Measurements from ENCODE around the gene RBP3. TPM values are rescaled to one million over a fixed set of nuclear protein-coding genes. Genes with fewer than 3 reads are reported as not detected.

Gene RBP3
- total RNA-seq, 1 experiment from 2014 or later: not detected

DNA sequence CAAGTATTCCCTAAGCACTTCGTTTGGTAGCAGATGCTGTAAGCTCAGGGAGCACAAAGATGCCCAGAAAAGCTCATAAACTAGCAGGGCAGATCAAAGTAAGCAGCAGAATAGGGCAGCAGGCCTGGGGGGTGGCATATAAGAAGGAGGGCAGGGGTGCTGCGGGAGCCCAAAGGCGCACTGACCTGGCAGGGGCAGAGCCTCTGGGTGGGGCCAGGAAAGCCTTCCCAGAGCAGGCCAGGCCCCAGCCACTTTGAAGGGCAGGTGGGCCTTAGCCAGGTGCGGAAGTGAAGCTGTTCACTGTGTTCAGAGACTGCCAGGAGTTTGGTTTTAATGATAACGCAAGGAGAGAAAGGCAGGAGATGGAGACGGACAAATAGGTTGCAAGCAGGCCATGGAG is 44.3 kb upstream of the RBP3 start (continued):
- TF ChIP-seq ZFX (IDR thresholded peaks at IDR 0.05) (no peak), SRF (IDR thresholded peaks at IDR 0.05; ENCODE audit: low read depth) (no peak), FOSL1 (IDR thresholded peaks at IDR 0.05; ENCODE audit: low read depth) (no peak), CBX3 (IDR thresholded peaks at IDR 0.05; ENCODE audit: low read depth) (no peak), YY1 (IDR thresholded peaks at IDR 0.05; ENCODE audit: extremely low read depth, insufficient replicate concordance, low read depth, low read length) (no peak), SIN3A (IDR thresholded peaks at IDR 0.05; ENCODE audit: low read depth) (no peak), TCF7L2 (IDR thresholded peaks at IDR 0.05; ENCODE audit: borderline replicate concordance, extremely low read depth, insufficient read depth, insufficient read length) (no peak)
- TF ChIP-seq, protein P1, sequence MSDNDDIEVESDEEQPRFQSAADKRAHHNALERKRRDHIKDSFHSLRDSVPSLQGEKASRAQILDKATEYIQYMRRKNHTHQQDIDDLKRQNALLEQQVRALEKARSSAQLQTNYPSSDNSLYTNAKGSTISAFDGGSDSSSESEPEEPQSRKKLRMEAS (IDR thresholded peaks at IDR 0.05): no peak
- TF ChIP-seq, protein P2, sequence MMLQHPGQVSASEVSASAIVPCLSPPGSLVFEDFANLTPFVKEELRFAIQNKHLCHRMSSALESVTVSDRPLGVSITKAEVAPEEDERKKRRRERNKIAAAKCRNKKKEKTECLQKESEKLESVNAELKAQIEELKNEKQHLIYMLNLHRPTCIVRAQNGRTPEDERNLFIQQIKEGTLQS (IDR thresholded peaks at IDR 0.05): no peak

DNA sequence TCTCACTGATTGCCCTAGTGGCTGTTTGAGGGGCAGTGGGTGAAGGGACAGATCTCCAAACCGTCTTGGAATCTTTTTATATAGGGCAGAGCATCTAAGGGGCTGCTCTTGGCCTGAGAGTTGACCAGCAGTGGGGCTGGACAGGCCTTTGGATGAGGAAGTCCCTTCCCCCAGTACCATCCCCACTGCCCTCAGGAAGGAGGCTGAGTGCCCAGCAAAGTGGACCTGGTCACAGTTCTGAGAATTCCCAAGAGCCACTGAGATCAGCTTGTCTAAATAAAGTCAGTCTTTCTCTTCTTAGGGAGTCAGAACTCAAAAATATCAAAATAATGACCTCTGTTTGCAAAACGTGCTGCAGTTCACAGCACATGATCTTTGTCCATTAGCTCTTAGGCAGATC is 42.6 kb upstream of the RBP3 start:
- H3K27ac ChIP-seq (ENCODE audit: low read depth, low read length): no peak overlapping the region
- H3K9ac ChIP-seq (ENCODE audit: low read length): no peak overlapping the region
- H3K79me2 ChIP-seq (ENCODE audit: insufficient read depth, low read length): no peaks in the 10 kb centered on the region
- peaks cover 20% of the 10 kb centered on the region; the same call in 1 of the 2 replicates for H3K27me3 ChIP-seq (ENCODE audit: insufficient read depth, low read length)
- no peaks in the 10 kb centered on the region for H4K20me1 ChIP-seq (ENCODE audit: insufficient read depth)
- BruUV-seq (replicated peaks): no TSS peak
- H3K9me2 ChIP-seq (ENCODE audit: insufficient read depth): no peaks in the 10 kb centered on the region
- intact Hi-C loops (cut with micrococcal nuclease): no loop called here
- no peak for ATAC-seq
- POLR2A ChIA-PET: no interaction called here
- no peaks in the 10 kb centered on the region for H3K36me3 ChIP-seq (ENCODE audit: control insufficient read depth in 1 of 2, insufficient read depth in 2 of 2, low read length in 2 of 2)
- no peaks in the 10 kb centered on the region for H3K9me3 ChIP-seq (ENCODE audit: control insufficient read depth in 1 of 2, insufficient read depth in 1 of 2, low read depth in 1 of 2, low read length in 2 of 2)
- no peak overlapping the region for H2AFZ ChIP-seq (ENCODE audit: low read depth, low read length, poor library complexity, severe bottlenecking)
- CTCF ChIA-PET: no interaction called here
- H3K4me1 ChIP-seq (ENCODE audit: control insufficient read depth in 1 of 2, insufficient read depth in 2 of 2, low read length in 2 of 2): no peaks in the 10 kb centered on the region
- RAD21 ChIA-PET (ENCODE audit: low non-redundant PET in 1 of 2, low total read pairs in 2 of 2, uncharacterized antibody in 2 of 2, unreplicated experiment in 2 of 2): no interaction called here
- H3K4me3 ChIP-seq (replicated peaks in 1 of 2; ENCODE audit: low read depth in 1 of 2, low read length in 2 of 2): no peak overlapping the region
- DNase-seq (ENCODE audit: low read depth, low spot score): no peak
- no peak overlapping the region for H3K4me2 ChIP-seq (ENCODE audit: low read length)
- TF ChIP-seq CTCF (IDR thresholded peaks at IDR 0.05 in 2 of 3, conservative IDR thresholded peaks at IDR 0.05 in 1 of 3; ENCODE audit: borderline replicate concordance in 1 of 3, insufficient read depth in 1 of 3, low read depth in 2 of 3, low read length in 2 of 3) (no peak), YY1 (IDR thresholded peaks at IDR 0.05; ENCODE audit: extremely low read depth, insufficient replicate concordance, low read depth, low read length) (no peak), EZH2phosphoT487 (IDR thresholded peaks at IDR 0.05; ENCODE audit: borderline replicate concordance) (no peak), FOSL1 (IDR thresholded peaks at IDR 0.05; ENCODE audit: low read depth) (no peak), EZH2 (IDR thresholded peaks at IDR 0.05) (no peak), ELF1 (IDR thresholded peaks at IDR 0.05; ENCODE audit: borderline replicate concordance, low read depth) (no peak), SIN3A (IDR thresholded peaks at IDR 0.05; ENCODE audit: low read depth) (no peak), POLR2AphosphoS5 (IDR thresholded peaks at IDR 0.05; ENCODE audit: low read depth, low read length) (no peak)
- TF ChIP-seq, protein P2 (IDR thresholded peaks at IDR 0.05): no peak
- TF ChIP-seq, protein P1 (IDR thresholded peaks at IDR 0.05): no peak
- TF ChIP-seq, protein P3, sequence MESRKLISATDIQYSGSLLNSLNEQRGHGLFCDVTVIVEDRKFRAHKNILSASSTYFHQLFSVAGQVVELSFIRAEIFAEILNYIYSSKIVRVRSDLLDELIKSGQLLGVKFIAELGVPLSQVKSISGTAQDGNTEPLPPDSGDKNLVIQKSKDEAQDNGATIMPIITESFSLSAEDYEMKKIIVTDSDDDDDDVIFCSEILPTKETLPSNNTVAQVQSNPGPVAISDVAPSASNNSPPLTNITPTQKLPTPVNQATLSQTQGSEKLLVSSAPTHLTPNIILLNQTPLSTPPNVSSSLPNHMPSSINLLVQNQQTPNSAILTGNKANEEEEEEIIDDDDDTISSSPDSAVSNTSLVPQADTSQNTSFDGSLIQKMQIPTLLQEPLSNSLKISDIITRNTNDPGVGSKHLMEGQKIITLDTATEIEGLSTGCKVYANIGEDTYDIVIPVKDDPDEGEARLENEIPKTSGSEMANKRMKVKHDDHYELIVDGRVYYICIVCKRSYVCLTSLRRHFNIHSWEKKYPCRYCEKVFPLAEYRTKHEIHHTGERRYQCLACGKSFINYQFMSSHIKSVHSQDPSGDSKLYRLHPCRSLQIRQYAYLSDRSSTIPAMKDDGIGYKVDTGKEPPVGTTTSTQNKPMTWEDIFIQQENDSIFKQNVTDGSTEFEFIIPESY (IDR thresholded peaks at IDR 0.05; ENCODE audit: extremely low read depth, insufficient replicate concordance, low read length): no peak
- TF ChIP-seq, protein P4, sequence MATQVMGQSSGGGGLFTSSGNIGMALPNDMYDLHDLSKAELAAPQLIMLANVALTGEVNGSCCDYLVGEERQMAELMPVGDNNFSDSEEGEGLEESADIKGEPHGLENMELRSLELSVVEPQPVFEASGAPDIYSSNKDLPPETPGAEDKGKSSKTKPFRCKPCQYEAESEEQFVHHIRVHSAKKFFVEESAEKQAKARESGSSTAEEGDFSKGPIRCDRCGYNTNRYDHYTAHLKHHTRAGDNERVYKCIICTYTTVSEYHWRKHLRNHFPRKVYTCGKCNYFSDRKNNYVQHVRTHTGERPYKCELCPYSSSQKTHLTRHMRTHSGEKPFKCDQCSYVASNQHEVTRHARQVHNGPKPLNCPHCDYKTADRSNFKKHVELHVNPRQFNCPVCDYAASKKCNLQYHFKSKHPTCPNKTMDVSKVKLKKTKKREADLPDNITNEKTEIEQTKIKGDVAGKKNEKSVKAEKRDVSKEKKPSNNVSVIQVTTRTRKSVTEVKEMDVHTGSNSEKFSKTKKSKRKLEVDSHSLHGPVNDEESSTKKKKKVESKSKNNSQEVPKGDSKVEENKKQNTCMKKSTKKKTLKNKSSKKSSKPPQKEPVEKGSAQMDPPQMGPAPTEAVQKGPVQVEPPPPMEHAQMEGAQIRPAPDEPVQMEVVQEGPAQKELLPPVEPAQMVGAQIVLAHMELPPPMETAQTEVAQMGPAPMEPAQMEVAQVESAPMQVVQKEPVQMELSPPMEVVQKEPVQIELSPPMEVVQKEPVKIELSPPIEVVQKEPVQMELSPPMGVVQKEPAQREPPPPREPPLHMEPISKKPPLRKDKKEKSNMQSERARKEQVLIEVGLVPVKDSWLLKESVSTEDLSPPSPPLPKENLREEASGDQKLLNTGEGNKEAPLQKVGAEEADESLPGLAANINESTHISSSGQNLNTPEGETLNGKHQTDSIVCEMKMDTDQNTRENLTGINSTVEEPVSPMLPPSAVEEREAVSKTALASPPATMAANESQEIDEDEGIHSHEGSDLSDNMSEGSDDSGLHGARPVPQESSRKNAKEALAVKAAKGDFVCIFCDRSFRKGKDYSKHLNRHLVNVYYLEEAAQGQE (IDR thresholded peaks at IDR 0.05; ENCODE audit: low read depth): no peak
